ENCODE results near the gene MIOS. TPM values are rescaled to one million over a fixed set of nuclear protein-coding genes. Genes with fewer than 3 reads are reported as not detected.

The MIOS gene
- total and polyA plus RNA-seq, 9 of the 15 experiments (the other 6 are each of a cell fraction or from before 2014, with no cell fraction given): 7.8 to 47.8 (median 30.6) TPM

DNA sequence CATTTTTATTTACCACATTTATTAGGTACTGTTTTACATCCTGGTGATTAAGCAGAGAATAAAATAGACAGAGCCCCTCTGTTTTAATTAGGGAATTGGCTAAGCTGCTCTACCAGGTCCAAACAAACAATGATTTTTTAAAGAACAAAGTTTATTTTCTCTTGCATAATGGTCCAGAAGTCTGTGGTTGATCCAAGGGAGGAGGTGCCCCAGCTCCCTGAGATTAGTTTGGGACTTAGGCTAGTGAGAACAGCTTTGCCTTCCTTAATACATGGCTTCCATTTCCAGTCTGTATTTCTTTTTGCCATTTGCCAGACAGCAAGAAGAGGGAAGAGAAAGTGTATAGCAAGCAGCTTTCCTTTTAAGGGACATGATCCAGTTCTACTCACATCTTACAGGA is 2.9 kb upstream of the MIOS start:
- BruUV-seq (replicated peaks): no TSS peak
- Histone ChIP-seq H3K9me3 (replicated peaks; ENCODE audit: control insufficient read depth, insufficient read depth, low read depth, low read length) (no peaks in the 10 kb centered on the region), H3K79me2 (ENCODE audit: control insufficient read depth, insufficient read depth, low read length) (peaks cover 18% of the 10 kb centered on the region), H3K4me3 (no peak overlapping the region), H3K9ac (ENCODE audit: insufficient read depth in 1 of 2, low read depth in 2 of 2, low read length in 2 of 2) (no peak overlapping the region), H4K20me1 (replicated peaks; ENCODE audit: control insufficient read depth, insufficient read depth, low read length) (no peaks in the 10 kb centered on the region), H2AFZ (ENCODE audit: low read depth, low read length) (peak overlapping the region; percentile 29; the same call in 1 of the 2 replicates), H3K4me2 (ENCODE audit: insufficient read depth, low read length) (no peak overlapping the region), H3K27me3 (ENCODE audit: control insufficient read depth in 2 of 2, insufficient read depth in 2 of 2, low read length in 2 of 2) (no peaks in the 10 kb centered on the region), H3K9me1 (ENCODE audit: control insufficient read depth, insufficient read depth, low read length) (no peaks in the 10 kb centered on the region), H3K36me3 (ENCODE audit: control insufficient read depth, insufficient read depth, low read length) (no peaks in the 10 kb centered on the region), H3K27ac (ENCODE audit: extremely low read depth, low read depth, low read length) (no peak overlapping the region), H3K4me1 (replicated peaks in 1 of 2; ENCODE audit: control insufficient read depth in 2 of 2, insufficient read depth in 2 of 2, low read length in 2 of 2) (peaks cover 10 to 14% of the 10 kb centered on the region in 2 experiments; a peak in 4 of 5 replicates)
- ATAC-seq (no peak), FAIRE-seq (no peak), DNase-seq (ENCODE audit: extremely low read depth in 1 of 4, low spot score in 3 of 4) (no peak)
- CTCF ChIA-PET (ENCODE audit: low intra/inter-chr PET ratio): no interaction called here
- in situ Hi-C loops (cut with MboI) (no loop called here), intact Hi-C loops (cut with micrococcal nuclease) (no loop called here)
- POLR2A ChIA-PET: interaction anchor here (0.9 kb wide), 1 partner anchor 10 kb away, joined by 3 read pairs; no protein-coding TSS in a partner anchor
- TF ChIP-seq ZFP30 (CRISPR knock-in tag; IDR thresholded peaks at IDR 0.05; ENCODE audit: borderline replicate concordance): no peak
- TF ChIP-seq WHSC1 (IDR thresholded peaks at IDR 0.05; ENCODE audit: low read length): no peak
- no peak for TF ChIP-seq LARP7 (IDR thresholded peaks at IDR 0.05)
- no peak for TF ChIP-seq PHB2 (IDR thresholded peaks at IDR 0.05; ENCODE audit: low read depth)
- no peak for TF ChIP-seq ZNF217 (CRISPR knock-in tag; IDR thresholded peaks at IDR 0.05)
- no peak for TF ChIP-seq SRSF1 (IDR thresholded peaks at IDR 0.05; ENCODE audit: low read depth, low read length)
- no peak for TF ChIP-seq E4F1 (CRISPR knock-in tag; IDR thresholded peaks at IDR 0.05; ENCODE audit: borderline replicate concordance)
- TF ChIP-seq ZSCAN32 (CRISPR knock-in tag; IDR thresholded peaks at IDR 0.05): no peak

Measured in K562 (cell line).